ENCODE data around the gene ADCK1. TPM values are rescaled to one million over a fixed set of nuclear protein-coding genes. Genes with fewer than 3 reads are reported as not detected.

Gene ADCK1
- total RNA-seq, 2 experiments from 2014 or later, result 7.5 to 9.6 TPM

- POLR2A ChIA-PET, result no interaction called here
- CTCF ChIA-PET (ENCODE audit: unreplicated experiment), result no interaction called here
- no peak overlapping the region for H3K4me3 ChIP-seq (ENCODE audit: low read depth, low read length, poor library complexity, severe bottlenecking)
- no peaks in the 10 kb centered on the region for H3K79me2 ChIP-seq (ENCODE audit: insufficient read depth, low read depth, low read length)
- DNase-seq (ENCODE audit: low spot score), result no peak
- H3K9me2 ChIP-seq (ENCODE audit: insufficient read depth, low read length), result no peaks in the 10 kb centered on the region
- H3K36me3 ChIP-seq (ENCODE audit: insufficient read depth, low read length), result peaks cover 8% of the 10 kb centered on the region; the same call in 1 of the 2 replicates
- H4K20me1 ChIP-seq (ENCODE audit: insufficient read depth, low read length), result no peaks in the 10 kb centered on the region
- H2AFZ ChIP-seq (ENCODE audit: low read length), result no peak overlapping the region
- TF ChIP-seq CTCF (conservative IDR thresholded peaks at IDR 0.05; ENCODE audit: low read length) (no peak), EZH2phosphoT487 (IDR thresholded peaks at IDR 0.05; ENCODE audit: borderline replicate concordance, low read depth, low read length) (no peak)
- no TSS peak for BruUV-seq (replicated peaks)
- no peak overlapping the region for H3K4me2 ChIP-seq (ENCODE audit: low read length)
- H3K27ac ChIP-seq (ENCODE audit: low read depth, low read length, poor library complexity, severe bottlenecking), result no peak overlapping the region
- H3K9me3 ChIP-seq (ENCODE audit: low read length), result peaks cover 11% of the 10 kb centered on the region; the same call in 1 of the 2 replicates
- H3K4me1 ChIP-seq (ENCODE audit: insufficient read depth, low read length, poor library complexity, severe bottlenecking), result no peaks in the 10 kb centered on the region
- intact Hi-C loops (cut with micrococcal nuclease; ENCODE audit: unreplicated experiment), result no loop called here
These were observed 136.3 kb downstream of the ADCK1 start for GRCh38 chr14:77936138-77936639.

DNA sequence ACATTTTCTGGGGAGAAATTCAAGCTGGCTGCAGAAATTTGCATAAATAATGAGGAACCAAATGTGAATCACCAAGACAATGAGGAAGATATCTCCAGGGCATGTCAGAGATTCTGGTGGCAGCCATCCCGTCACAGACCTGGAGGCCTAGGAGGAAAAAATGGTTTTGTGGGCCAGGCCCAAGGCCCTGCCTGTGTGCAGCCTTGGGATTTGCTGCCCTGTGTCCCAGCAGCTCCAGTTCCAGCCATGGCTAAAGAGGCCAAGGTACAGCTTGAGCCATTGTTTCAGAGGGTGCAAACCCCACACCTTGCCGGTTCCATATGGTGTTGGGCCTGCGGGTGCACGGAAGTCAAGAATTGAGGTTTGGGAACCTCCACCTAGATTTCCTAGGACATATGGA lies 147.5 kb downstream of the ADCK1 start:
- CTCF ChIA-PET (ENCODE audit: unreplicated experiment), result no interaction called here
- Histone ChIP-seq H4K20me1 (ENCODE audit: insufficient read depth, low read length) (no peaks in the 10 kb centered on the region), H3K9me3 (ENCODE audit: low read length) (peaks cover 5% of the 10 kb centered on the region; the same call in 1 of the 2 replicates), H3K4me2 (ENCODE audit: low read length) (no peak overlapping the region), H3K4me3 (ENCODE audit: low read depth, low read length, poor library complexity, severe bottlenecking) (no peak overlapping the region), H3K79me2 (ENCODE audit: insufficient read depth, low read depth, low read length) (no peaks in the 10 kb centered on the region), H3K9me2 (ENCODE audit: insufficient read depth, low read length) (no peaks in the 10 kb centered on the region), H2AFZ (ENCODE audit: low read length) (no peak overlapping the region), H3K4me1 (ENCODE audit: insufficient read depth, low read length, poor library complexity, severe bottlenecking) (no peaks in the 10 kb centered on the region), H3K27ac (ENCODE audit: low read depth, low read length, poor library complexity, severe bottlenecking) (no peak overlapping the region), H3K36me3 (ENCODE audit: insufficient read depth, low read length) (no peaks in the 10 kb centered on the region)
- BruUV-seq (replicated peaks), result no TSS peak
- no peak for DNase-seq (ENCODE audit: low spot score)
- TF ChIP-seq EZH2phosphoT487 (IDR thresholded peaks at IDR 0.05; ENCODE audit: borderline replicate concordance, low read depth, low read length), result no peak
- TF ChIP-seq CTCF (conservative IDR thresholded peaks at IDR 0.05; ENCODE audit: low read length), result no peak
- POLR2A ChIA-PET, result no interaction called here
- intact Hi-C loops (cut with micrococcal nuclease; ENCODE audit: unreplicated experiment), result no loop called here

- POLR2A ChIA-PET, result no interaction called here
- no peak for TF ChIP-seq EZH2phosphoT487 (IDR thresholded peaks at IDR 0.05; ENCODE audit: borderline replicate concordance, low read depth, low read length)
- TF ChIP-seq CTCF (conservative IDR thresholded peaks at IDR 0.05; ENCODE audit: low read length), result no peak
- no peaks in the 10 kb centered on the region for H4K20me1 ChIP-seq (ENCODE audit: insufficient read depth, low read length)
These were observed 150.6 kb downstream of the ADCK1 start for GRCh38 chr14:77950371-77951063.

More at GRCh38 chr14:77950371-77951063, 150.6 kb downstream of the ADCK1 start:
- Histone ChIP-seq H3K9me2 (ENCODE audit: insufficient read depth, low read length) (no peaks in the 10 kb centered on the region), H3K4me2 (ENCODE audit: low read length) (no peak overlapping the region), H3K27ac (ENCODE audit: low read depth, low read length, poor library complexity, severe bottlenecking) (no peak overlapping the region), H3K4me1 (ENCODE audit: insufficient read depth, low read length, poor library complexity, severe bottlenecking) (no peaks in the 10 kb centered on the region), H2AFZ (ENCODE audit: low read length) (no peak overlapping the region), H3K9me3 (ENCODE audit: low read length) (peaks cover 5% of the 10 kb centered on the region; the same call in 1 of the 2 replicates), H3K36me3 (ENCODE audit: insufficient read depth, low read length) (no peaks in the 10 kb centered on the region), H3K4me3 (ENCODE audit: low read depth, low read length, poor library complexity, severe bottlenecking) (no peak overlapping the region), H3K79me2 (ENCODE audit: insufficient read depth, low read depth, low read length) (no peaks in the 10 kb centered on the region)
- BruUV-seq (replicated peaks), result no TSS peak
- DNase-seq (ENCODE audit: low spot score), result no peak
- intact Hi-C loops (cut with micrococcal nuclease; ENCODE audit: unreplicated experiment), result no loop called here
- CTCF ChIA-PET (ENCODE audit: unreplicated experiment), result interaction anchor here (0.6 kb wide), 1 partner anchor 81 kb away, joined by 3 read pairs; no protein-coding TSS in a partner anchor
